Coronary artery (tissue), 2 donors: Measurements from ENCODE around the gene NR2C1.
"Not testable (repeated sequence)": the region's sequence is repeated elsewhere in the genome, so short reads cannot be mapped to it uniquely, and the experiment has no call there.

Experiments used
- DNase-seq: peaks from one replicate; pipeline ENCODE4 v3.0.0-alpha.2; 2017; ENCODE audit warnings: low spot score
- H3K27ac ChIP-seq, 2 donors: fragments of 200-600 bp; sonication (generic); one replicate each; pipeline ENCODE4 v1.5.1; 2016 to 2019
- H3K4me3 ChIP-seq: fragments of 200-600 bp; sonication (generic); 2 replicates; pipeline ENCODE4 v1.5.1; 2016; ENCODE audit warnings: mild to moderate bottlenecking, moderate library complexity
- TF ChIP-seq, protein P1 (sequence below): fragments of 200-600 bp; sonication (generic); IDR thresholded peaks from one replicate; pipeline ENCODE4 v1.5.1; 2019; ENCODE audit warnings: antibody characterized with exemption

NR2C1 gene

DNA sequence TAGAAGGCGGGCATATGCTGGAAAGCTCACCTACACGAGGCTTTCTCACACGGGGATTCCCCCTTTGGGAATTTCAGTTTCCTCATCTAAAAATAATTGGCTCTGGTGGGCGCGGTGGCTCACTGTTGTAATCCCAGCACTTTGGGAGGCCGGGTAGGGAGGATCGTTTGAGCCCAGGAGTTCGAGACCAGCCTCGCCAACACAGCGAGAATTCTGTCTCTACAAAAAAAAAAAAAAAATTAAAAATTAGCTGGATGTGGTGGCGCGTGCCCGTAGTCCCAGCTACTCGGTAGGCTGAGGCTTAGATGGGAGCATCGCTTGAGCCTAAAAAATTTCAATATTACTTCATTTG is 69.5 kb downstream of the NR2C1 start:
- H3K4me3 ChIP-seq: peak overlapping the region; percentile 76
- TF ChIP-seq, protein P1, sequence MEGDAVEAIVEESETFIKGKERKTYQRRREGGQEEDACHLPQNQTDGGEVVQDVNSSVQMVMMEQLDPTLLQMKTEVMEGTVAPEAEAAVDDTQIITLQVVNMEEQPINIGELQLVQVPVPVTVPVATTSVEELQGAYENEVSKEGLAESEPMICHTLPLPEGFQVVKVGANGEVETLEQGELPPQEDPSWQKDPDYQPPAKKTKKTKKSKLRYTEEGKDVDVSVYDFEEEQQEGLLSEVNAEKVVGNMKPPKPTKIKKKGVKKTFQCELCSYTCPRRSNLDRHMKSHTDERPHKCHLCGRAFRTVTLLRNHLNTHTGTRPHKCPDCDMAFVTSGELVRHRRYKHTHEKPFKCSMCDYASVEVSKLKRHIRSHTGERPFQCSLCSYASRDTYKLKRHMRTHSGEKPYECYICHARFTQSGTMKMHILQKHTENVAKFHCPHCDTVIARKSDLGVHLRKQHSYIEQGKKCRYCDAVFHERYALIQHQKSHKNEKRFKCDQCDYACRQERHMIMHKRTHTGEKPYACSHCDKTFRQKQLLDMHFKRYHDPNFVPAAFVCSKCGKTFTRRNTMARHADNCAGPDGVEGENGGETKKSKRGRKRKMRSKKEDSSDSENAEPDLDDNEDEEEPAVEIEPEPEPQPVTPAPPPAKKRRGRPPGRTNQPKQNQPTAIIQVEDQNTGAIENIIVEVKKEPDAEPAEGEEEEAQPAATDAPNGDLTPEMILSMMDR: no peak
- H3K27ac ChIP-seq: peak overlapping the region; percentile 82 to 86
- no peak for DNase-seq

DNA sequence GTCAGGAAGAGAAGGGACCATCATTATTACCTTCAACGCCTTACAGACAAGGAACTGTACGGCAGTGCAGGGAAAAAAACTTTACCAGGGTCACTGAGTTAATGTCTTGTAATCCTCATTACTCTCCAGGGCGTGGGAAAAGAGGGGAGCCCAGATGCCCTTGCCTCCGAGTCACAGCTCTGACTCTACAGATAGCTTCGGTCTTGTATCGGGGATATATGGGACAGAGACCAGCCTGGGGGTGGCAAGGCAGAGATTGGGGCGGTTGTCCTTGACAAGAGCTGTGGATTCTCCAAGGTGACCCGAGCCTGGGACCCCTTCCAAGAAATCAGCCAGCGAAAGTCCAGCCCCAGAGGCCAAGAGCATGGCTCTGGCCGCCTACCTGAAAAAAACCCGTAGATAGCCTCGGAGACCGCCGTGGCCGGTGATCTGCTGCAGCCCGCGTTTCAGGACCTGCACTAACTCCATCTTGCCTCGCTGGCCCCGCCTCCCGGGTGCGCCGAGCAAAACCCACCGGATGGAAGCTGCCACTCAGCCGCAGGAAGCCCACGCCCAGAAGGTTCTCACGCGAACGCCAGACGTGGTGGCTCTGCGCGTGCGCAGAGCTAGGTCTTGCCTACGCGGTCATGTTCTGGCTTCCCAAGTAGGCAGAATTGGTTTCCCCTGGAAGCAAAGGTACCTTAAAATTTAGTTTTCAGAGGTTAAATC is 70.1 kb downstream of the NR2C1 start, which contains the start of gene NDUFA12:
Gene NDUFA12, minus strand, starts transcription at position 485 of the 708 bp plus-strand sequence. Its CDS starts 17 bp downstream, at position 468.
- peak within 1 kb of the TSS; percentile 82 to 86 for H3K27ac ChIP-seq
- TF ChIP-seq, protein P1: no peak
- peak; percentile 95 for DNase-seq
- peak within 1 kb of the TSS; percentile 76 for H3K4me3 ChIP-seq

DNA sequence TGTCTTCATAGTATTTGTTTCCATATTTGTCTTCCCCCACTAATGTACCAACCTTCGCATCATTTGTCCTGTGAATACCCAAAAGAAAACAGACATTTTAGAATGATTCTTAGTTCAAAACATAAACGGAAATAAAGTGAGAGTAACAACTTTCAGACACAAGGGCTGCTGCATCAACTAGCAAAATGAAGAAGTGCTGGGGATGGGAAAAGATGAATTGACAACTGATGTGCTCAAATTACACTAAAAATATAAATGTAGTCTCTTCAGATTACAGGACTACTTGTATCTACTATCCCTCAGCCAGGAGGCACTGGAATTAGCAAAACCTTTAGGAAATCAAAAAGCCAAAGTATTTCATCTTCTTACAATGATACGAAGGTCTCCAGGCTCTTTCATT is 70.7 kb downstream of the NR2C1 start:
- DNase-seq: no peak
- Histone ChIP-seq H3K27ac (peak overlapping the region in 1 of 2 donors; percentile 86), H3K4me3 (peak overlapping the region; percentile 76)
- TF ChIP-seq, protein P1: no peak

DNA sequence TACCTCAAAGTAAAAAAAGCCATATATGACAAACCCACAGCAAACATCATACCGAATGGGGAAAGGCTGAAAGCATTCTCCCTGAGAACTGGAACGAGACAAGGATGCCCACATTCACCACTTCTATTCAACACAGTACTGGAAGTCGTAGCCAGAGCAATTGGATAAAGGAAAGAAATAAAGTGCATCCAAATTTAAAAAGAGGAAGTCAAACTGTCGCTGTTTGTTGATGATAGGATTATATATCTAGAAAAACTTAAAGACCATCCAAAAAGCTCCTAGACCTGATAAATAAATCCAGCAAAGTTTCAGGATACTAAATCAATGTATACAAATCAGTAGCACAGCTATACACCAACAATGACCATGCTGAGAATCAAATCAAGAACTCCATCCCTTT is 75.1 kb downstream of the NR2C1 start:
- Histone ChIP-seq H3K4me3 (no peak overlapping the region), H3K27ac (no peak overlapping the region)
- TF ChIP-seq, protein P1: no peak
- DNase-seq: no peak

DNA sequence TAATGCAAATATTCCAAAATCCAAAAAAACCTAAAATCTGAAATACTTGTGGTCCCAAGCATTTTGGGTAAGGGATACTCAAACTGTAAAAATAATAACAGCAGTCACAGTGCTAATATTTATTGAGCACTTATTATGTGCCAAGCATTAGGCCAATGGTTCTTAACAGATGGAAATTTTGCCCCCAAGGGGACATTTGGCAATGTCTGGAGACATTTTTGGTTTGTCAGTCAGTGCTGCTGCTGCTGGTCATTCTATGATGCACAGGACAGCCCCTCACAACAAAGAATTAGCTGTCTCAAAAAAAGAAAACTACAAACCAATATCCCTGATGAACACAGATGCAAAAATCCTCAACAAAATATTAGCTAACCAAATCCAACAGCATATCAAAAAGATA is 75.7 kb downstream of the NR2C1 start:
- no peak overlapping the region for H3K27ac ChIP-seq
- no peak overlapping the region for H3K4me3 ChIP-seq
- TF ChIP-seq, protein P1: no peak
- no peak for DNase-seq

DNA sequence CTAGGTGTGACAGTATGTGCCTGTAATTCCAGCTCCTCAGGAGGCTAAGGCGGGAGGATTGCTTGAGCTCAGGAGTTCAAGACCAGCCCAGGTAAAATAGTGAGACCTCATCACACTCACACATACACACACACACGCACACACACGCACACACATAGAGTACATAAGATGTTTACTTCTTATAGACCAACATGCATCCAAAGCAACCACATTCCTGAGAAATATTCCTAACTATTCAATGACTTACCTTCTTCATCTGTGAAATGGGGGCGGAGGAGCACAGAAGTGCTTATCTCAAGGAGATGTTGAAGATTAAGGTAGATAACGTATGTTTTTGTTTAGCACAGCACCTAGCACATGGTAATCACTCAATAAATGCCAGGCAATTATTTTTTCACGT is 76.4 kb downstream of the NR2C1 start:
- TF ChIP-seq, protein P1: no peak
- no peak for DNase-seq
- no peak overlapping the region for H3K27ac ChIP-seq
- H3K4me3 ChIP-seq: no peak overlapping the region

DNA sequence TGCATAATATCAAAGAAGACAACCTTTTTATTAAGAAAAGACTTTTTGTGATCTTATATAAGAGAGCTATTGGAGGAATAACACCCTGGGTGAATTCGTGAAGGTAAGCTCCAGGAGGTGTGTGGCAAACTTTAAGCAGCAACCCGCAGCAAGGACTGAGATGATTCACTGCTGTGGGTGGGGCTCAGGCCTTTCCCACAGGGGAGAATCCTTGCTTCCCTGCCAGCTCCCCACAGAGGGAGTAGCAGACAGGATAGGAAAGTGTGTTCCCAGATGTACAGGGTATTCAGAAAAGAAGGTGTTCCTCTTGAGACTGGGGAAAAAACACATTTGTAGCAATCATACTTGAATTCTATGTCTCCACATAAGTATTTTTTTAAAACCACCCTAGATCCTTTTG is 79.1 kb downstream of the NR2C1 start:
- Histone ChIP-seq H3K27ac (no peak overlapping the region), H3K4me3 (no peak overlapping the region)
- TF ChIP-seq, protein P1: no peak
- DNase-seq: no peak

DNA sequence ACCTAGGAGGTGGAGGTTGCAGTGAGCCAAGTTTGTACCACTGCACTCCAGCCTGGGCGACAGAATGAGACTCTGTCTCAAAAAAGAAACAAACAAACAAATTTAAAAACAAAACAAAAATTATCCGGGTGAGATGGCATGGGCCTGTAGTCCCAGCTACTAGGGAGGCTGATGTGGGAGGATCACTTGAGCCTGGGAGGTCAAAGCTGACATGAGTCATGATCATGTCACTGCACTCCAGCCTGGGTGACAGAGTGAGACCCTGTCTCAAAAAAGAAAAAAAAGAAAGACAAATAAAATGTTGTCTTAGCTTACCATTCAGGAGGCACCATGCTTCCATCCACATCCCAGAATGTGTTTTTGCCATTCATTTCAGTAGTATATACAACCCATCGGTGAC is 79.6 kb downstream of the NR2C1 start:
- not testable (repeated sequence) for H3K4me3 ChIP-seq, DNase-seq, H3K27ac ChIP-seq
